A172 (cell line): ENCODE results near the gene MANBA. TPM values are rescaled to one million over a fixed set of nuclear protein-coding genes. Genes with fewer than 3 reads are reported as not detected.
"Not testable (repeated sequence)": the region's sequence is repeated elsewhere in the genome, so short reads cannot be mapped to it uniquely, and the experiment has no call there.

Source experiments
- DNase-seq: peaks from one replicate; pipeline ENCODE4 v3.0.0-alpha.2; 2015; ENCODE audit warnings: low spot score
- total RNA-seq: library from RNA; depleted of rRNA; stranded (reverse); fragments of >200 nt; shearing (Covaris generic); gene quantifications from 2 replicates; pipeline ENCODE4 v1.2.3, GENCODE V29; 2014

The MANBA gene
- total RNA-seq, 1 experiment from 2014 or later, result 32.8 TPM

DNA sequence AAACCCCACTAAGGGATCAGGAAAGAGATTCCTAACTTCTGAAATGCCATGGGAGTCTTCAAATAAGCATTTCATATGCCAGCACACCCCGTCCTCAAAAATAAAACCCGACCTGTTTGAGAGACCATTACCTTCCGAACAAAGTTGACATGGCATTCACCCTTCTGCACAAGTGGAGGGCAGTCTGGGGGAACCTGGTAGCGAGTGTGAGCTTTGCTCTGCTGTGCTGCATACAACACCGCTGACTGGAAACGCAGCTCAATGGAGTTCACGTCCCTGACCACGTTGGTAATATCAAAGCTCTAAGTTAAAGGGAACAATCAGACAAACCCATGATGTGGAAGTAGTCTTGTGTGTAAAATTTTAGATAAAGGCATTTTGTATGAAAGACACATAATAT lies 38.0 kb downstream of the MANBA start:
- DNase-seq, result no peak

DNA sequence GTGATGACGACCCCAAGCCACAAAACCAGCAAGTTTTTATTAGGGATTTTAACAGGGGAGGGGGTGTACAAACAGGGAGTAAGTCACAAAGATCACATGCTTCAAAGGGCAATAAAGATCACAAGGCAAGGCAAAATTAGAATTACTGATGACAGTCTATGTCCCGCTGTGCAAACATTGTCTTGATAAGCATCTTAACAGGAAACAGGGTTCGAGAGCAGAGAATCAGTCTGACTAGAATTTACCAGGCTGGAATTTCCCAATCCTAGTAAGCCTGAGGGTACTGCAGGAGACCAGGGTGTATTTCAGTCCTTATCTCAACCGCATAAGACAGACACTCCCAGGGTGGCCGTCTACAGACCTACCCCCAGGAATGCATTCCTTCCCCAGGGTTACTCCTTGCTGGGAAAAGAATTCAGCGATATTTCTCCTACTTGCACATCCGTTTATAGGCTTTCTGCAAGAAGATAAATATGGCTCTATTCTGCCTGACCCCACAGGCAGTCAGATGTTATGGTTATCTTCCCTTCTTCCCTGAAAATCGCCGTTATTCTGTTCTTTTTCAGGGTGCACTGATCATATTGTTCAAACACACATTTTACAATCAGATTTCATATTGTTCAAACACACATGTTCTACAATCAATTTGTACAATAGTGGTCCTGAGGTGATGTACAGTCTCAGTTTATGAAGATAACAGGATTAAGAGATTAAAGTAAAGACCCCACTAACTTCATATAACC lies 41.8 kb downstream of the MANBA start:
- DNase-seq, result peak; percentile 87

DNA sequence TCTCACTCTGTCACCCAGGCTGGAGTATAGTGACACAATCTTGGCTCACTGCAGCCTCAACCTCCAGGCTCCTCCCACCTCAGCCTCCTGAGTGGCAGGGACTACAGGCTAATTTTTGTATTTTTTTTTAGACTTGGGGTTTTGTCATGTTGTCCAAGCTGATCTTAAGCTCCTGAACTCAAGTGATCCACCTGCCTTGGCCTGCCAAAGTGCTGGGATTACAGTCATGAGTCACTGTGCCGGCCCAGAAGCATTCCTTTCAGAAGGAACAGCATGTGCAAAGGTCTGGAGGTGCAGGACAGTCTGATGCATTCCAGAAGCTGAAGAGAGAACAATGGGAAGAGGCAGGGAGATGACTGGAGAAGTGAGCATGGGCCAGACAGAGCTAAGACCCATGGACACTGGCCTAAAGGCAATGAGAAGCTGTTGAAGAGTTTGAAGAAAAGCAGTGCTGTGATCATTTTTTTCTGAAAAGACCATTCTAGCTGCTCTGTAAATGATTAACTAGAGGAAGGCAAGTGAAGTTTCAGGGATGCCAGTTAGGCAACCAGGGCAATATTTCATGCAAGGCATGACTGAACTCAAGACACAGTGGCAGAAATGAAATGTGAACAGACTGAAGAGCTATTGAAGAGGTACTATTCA lies 43.2 kb downstream of the MANBA start:
- DNase-seq, result peak; percentile 46

DNA sequence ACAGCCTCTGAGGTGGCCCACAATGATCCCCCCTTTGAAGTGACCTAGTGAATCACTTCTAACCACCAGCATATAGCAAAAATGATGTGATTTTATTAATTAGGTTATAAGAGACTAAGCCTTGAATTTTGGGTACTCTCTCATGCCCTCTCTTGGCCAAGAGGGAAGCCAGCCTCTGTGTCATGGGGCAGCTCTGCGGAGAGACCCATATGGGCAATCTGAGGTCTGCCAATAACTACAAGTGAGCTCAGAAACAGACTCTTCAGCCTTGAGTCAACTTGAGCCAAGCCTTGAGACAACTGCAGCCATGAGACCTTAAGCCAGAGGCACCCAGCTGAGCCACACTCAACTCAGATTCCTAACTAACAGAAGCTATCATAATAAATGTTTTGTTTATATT lies 45.7 kb downstream of the MANBA start:
- no peak for DNase-seq

DNA sequence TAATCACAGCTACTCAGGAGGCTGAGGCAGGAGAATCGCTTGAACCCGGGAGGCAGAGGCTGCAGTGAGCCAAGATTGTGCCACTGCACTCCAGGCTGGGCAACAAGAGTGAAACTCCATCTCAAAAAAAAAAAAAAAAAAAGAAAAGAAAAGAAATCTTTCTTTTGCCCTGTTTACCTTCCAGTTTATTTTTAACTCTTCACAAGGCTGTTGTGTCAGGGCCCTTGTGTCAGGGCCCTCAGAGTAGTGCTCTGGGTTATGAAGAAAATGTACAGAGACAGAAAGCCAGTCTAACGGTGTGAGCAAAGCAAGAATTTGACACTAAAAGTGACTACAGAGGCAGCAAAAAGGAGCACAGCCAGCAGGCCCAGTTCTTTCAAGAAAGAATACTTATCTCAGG lies 47.0 kb downstream of the MANBA start:
- DNase-seq, result not testable (repeated sequence)

DNA sequence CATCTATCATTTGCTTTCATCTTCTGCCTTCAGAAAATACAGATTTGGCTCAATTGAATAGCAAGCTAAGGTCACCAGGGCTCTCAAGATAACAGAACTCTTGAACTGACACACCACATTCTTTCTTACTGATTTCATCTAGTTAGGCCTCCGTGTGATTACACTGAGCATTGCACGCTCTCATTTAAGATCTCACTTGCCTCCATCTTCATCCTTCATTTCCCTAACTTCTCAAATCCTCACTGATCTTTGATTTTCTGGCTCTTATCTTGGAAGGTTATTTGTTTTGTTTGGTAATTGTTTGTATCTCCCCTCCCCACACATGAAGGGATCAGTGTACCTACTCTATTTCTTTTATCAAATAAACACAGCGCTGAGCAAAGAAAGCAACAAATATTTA lies 47.7 kb downstream of the MANBA start:
- DNase-seq, result peak; percentile 64

DNA sequence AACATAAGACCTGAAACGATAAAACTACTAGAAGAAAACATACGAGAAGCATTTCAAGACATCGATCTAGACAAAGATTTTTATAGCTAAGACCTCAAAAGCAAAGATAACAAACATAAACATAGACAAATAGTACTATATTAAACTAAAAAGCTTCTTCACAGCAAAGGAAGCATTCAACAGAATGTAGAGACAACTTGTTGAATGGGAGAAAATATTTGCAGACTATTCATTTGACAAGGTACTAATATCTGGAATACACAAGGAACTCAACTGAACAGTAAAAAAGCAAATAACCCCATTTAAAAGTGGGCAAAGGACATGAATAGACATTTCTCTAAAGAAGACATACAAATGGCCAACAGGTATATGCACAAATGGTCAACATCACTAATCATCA lies 49.8 kb downstream of the MANBA start:
- DNase-seq, result no peak

DNA sequence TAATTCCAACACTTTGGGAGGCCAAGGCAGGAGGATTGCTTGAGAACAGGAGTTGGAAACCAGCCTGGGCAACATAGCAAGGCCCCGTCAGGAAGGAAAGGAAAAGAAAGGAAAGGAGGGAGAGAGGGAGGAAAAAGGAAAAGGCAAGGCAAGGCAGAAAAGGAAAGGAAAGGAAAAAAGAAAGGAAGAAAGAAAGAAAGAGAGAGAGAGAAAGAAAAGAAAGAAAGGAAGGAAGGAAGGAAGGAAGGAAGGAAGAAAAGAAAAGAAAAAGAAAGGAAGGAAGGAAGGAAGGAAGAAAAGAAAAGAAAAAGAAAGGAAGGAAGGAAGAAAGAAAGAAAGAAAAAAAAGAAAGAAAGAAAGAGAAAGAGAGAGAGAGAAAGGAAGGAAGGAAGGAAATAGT lies 51.7 kb downstream of the MANBA start:
- DNase-seq, result not testable (repeated sequence)

DNA sequence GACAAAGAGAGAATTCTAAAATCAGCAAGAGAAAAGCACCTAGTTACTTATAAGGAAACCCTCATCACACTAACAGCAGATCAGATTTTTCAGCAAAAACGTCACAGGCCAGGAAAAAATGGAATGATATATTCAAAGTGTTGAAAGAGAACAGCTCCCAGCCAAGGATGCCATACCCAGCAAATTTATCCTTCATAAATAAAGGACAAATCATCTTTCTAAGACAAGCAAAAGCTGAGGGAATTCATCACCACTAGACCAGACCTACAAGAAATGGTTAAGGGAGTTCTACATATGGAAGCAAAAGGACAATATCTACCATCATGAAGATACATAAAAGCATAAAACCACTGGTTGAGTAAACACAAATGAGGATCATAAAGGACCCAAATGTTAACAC lies 53.6 kb downstream of the MANBA start:
- no peak for DNase-seq

DNA sequence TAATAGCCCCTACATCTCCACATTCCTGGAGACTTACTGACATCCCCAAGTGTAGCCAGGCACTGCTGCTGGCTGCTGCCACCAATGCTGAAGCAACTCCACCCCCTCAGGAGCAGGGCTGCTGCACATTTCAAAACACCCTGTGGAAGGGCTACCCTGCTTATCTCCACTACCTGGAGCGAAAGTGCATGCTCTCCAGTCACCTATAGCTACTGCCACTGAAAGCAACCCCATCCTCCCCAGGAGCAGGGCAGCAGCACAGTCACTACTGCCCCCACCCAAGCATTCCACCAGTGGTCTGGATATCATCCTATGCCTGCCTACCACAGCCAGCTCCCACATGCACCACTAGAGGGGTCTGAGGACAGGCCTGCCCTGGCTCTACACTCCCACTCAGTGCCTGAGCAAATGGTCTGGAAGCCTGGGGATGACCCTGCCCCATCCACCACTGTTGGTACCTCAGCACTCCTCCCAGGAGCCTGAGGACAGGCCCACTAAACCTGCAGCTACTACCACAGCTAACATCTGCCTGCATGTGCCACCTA lies 55.3 kb downstream of the MANBA start:
- DNase-seq, result no peak

DNA sequence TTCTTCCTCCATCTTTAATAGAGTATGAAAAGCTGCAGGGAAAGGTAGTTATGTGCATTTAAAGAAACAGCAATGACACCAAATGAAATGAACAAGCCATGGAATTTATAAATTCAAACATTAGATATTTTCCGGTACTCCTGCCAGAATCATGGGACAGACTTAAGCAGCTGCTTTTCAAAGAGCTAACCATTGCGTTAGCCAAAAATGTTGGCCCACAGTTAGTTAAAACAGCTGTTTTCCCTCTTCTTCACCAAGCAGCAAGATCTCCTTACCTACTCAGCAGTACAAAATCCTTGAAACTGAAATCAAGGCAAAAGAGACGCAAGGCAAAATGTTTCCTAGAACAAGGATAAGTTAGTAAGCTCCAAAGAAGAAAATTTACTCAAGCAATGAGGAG lies 64.0 kb downstream of the MANBA start:
- DNase-seq, result no peak

DNA sequence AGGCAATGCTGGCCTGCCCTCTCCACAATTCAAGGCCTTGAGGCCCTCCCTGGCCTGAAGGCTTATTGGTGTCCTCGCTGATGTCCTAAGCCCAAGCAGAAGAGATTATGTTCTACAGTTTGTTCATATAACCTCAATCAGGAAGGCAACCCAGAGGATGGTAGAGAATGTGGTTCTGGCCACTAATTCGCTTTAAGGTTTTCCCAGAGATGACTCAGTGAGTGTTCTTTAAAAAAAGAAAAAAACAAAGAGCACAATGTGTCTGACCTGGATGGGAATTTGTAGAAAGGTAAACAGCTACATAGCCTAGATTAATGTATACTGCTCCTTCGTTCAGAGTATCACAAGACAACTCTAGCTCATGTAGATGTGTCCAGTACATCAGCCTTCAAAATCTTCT lies 66.0 kb downstream of the MANBA start:
- DNase-seq, result no peak

DNA sequence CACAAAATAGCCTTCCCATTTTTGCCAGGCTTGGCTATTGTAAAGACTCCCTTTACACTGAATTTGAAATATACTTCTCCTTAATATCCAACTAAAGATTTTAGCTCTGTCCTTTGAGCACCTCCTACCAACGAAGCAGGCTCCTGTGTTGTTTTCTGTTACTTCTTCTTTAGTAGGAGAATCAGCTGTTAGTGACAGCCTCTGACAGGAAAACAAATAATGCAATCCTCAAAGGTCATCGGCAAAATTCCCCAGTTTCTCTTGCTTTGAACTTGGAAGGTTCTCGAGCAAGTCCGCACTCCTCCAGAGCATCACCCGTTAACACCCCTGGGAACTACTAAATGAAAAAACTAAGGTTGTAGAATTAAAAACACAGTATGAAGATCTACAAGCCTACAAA lies 66.9 kb downstream of the MANBA start:
- no peak for DNase-seq

DNA sequence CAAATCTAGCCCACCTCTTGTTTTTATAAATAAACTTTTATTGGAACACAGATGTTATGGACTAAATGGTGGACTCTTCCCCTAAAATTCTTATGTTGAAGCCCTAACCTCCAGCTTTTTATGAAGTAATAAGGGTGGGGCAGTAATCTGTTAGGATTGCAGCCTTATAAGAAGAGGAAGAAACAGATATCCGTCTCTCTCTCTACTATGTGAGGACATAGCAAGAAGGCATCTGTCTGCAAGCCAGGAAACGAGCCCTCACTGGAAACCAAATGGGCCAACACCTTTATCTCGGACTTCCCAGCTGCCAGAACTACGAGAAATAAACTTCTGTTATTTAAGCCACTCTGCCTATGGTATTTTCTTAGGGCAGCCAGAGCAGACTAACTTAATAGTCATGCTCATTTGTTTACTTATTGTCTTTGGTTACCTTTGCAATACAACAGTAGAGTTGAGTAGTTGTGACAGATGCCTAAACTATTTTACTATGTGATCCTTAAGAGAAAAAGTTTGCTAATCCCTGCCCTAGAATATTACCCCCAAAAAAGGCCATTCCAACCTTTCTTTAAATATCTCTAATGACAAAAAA lies 67.4 kb downstream of the MANBA start:
- DNase-seq, result no peak

DNA sequence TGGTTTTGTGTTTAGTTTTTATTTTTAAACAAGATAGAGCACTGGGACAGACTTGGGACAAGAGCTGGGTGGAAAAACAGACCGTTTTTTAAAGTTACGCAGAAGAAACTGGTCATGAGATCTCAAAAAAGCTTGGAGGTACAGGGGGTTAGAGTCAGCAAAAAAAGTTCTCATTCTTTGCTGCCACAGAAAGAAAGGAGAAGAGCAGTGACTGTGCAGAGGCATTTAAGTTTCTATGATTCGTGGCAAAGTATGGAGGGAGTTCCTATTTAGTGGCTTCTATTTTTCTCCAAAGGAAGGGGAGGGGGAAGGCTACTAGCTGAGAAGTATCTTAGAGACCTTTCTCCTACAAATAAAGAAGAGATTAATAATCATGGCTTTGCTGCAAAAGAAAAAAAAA lies 68.3 kb downstream of the MANBA start:
- no peak for DNase-seq

DNA sequence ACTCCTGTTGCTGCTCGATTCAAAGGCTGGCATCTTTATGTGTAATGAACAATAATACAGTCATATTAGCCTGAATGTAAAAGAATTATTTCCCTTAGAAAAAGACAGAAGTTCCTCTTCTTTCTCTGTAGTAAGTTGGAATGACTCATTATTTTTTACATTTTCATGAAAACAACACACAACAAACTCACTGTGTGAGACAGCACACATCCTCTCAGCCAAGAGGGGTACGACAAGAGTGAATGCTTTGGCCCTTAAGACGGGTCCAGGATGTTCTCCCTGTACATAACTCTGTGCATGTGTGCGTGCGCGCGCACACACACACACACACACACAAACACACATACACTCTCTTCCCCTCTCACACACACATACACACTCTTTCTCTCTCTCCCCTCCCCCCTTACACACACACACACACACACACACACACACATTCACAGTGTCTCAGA lies 72.8 kb downstream of the MANBA start:
- DNase-seq, result no peak

DNA sequence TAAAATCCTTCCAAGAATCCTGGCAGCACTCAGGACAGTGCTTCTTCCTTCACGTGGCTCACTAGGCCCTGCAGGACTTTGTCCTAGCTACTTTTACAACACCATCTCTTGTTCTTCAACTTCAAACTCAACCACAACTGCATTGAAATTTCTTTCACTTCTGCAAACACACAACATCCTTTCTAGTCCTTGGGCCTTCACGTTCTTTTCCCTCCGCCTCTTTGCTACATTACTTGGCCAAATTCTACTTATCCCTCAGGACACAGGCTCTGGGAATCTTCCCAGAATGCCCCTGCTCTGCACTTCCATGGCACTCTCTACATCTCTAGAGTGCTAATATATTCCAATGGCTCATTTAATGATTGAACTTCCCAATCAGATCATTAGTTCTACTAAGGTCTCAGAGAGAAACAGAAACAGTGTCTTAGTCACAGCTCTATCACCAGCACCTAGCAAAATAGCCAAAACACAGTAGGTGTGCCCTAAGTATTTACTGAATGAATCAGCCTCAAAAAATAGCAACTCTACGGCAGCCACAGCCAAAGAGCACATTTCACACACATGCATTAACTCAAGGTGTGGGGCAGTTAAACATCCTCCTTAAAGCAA lies 73.3 kb downstream of the MANBA start:
- peak; percentile 71 for DNase-seq

DNA sequence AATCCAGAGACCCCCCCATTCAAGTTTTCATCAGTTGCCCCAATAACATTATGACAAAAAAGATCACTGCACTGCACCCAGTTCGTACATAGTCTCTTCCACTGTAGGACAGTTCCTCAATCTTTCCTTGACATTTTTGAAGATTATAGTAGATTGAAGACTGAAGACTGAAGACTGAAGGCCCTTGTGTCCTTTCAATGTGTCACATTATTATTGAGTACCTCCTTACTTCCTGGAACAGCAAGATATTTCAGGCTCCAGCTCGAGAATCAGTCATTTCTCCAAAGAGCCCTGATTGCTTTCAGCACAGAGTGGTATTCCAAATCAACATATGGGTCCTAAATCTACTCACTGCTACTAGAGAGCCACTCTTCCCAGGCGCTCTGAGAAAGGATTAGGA lies 75.0 kb downstream of the MANBA start:
- no peak for DNase-seq

DNA sequence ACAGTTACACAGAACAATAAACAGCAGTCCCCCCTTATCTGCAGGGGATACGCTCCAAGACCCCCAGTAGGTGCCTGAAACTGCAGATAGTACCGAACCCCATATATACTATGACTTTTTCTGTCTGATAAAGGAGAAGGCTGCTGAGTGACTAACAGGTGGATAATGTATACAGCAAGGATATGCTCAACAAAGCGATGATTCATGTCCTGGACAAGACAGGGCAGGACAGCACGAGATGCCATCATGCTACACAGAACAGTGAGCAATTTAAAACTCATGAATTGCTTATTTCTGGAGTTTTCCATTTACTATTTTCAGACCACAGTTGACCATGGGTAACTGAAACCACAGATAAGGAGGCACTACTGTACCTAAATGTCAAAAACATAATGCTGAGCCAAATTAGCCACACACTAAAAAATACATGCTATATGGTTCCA lies 76.1 kb downstream of the MANBA start:
- peak; percentile 42 for DNase-seq

DNA sequence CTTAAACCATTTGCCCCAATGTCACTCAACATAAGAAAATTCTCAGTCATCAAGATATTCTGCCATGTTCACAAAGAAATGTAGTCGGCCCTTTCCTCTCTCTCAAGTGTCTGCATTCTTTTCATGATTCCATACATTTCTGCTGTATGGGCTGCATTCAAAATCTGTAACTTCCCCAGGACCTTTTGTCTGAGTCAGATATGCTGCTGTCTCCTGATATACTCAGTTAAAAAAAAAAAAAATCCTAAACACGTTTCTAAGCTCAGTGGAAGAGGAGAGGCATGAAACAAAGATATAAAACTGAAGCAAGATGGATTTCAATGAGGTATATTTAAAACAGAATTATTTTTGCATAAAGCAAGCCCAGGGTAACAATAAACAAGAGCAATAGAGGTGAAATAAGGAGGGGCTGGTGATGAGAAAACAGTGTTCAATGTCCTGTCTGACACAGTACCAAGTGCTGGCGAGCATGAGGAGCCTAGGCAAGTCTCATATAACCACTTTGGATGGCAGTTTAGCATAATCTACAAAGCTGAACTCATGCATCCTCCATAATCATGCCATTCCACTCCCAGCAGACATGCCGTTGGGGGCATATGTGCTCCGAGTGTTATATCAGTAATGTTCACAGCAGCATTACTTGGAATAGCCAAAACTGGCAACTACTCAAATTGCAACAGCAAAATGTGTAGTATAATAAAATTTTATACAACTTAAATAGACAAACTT lies 76.7 kb downstream of the MANBA start:
- no peak for DNase-seq

DNA sequence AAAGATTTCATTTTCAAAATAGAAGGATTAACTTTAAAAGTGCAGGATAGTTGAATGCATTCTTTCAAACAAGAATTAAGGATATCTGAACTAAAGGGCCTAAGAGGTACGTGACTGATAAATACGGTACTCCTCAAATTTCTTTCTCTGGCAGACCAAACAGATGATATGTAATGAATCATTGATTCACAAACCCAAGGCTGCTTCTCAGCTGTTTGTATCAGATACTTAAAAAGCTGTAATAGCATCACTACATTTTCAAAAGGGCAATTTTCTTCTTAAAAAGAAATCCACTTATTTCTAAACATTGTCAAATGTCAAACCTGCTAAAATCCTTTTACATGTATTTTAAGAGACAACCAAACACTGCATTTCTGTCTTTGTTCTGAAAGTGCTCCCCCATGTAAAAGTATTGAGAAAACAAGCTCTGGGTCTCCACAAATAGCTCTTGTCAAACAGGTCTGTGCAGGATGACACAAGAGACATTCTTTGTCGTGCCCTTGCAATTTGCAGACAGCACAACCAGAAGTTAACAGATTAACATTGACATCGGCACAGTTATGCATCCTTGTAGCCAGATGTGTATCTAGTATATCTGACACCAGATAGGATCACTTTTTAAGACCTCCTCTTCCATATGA lies 82.0 kb downstream of the MANBA start:
- no peak for DNase-seq
